ENCODE results near the gene THSD7A. TPM values are rescaled to one million over a fixed set of nuclear protein-coding genes. Genes with fewer than 3 reads are reported as not detected.

The THSD7A gene
- total and polyA plus RNA-seq, 9 of the 15 experiments (the other 6 are each of a cell fraction or from before 2014, with no cell fraction given) = 0.01 to 0.02 TPM; not detected in 7

DNA sequence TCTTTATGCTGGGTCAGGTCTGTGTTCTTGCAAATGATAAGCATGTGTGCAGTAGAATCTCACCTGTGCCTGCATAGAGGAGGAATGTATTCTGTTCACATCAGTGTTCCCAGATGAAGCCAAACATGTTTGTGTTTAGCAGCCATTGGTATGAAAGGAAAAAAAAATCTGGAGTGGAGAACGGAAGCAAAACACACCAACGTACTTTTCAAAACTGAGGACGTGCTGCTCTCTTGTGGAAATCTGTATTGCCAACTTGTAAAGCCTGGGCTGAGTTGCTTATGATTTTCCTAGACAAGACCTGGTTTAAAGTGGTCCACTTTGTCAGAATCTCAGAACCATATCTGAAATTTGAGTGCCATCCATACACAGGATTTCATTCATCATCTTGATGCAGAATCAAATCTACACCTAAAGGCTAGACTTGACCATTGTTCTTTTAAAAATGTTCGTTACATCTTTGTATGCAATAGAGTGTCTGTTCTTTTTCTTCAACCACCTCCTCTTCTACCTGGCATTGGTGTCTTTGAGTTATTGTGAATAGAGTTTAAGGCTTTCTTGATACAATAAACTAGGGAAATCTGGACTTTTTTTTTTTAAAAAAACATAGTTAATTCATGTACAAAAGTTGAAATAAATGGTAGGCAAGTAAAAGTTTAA, 490.6 kb downstream of the THSD7A start:
- H3K36me3 ChIP-seq (ENCODE audit: control insufficient read depth, insufficient read depth, low read length) = no peaks in the 10 kb centered on the region
- CTCF ChIA-PET (ENCODE audit: low intra/inter-chr PET ratio) = interaction anchor here (0.6 to 0.7 kb wide), 3 partner anchors 108 to 450 kb away, joined by 3 read pairs; no protein-coding TSS in a partner anchor
- in situ Hi-C loops (cut with MboI) = no loop called here
- TF ChIP-seq RAD21 (CRISPR knock-in tag; conservative IDR thresholded peaks at IDR 0.05 in 1 of 2, IDR thresholded peaks at IDR 0.05 in 1 of 2) (peak; percentile 42 to 64), ZNF165 (CRISPR knock-in tag; IDR thresholded peaks at IDR 0.05; ENCODE audit: borderline replicate concordance) (no peak), ZNF707 (CRISPR knock-in tag; conservative IDR thresholded peaks at IDR 0.05) (no peak), ETV1 (tag; conservative IDR thresholded peaks at IDR 0.05; ENCODE audit: low read depth) (0 out of 2 replicates have a peak, but pooled peaks have one; percentile 23)
- TF ChIP-seq, protein P1, sequence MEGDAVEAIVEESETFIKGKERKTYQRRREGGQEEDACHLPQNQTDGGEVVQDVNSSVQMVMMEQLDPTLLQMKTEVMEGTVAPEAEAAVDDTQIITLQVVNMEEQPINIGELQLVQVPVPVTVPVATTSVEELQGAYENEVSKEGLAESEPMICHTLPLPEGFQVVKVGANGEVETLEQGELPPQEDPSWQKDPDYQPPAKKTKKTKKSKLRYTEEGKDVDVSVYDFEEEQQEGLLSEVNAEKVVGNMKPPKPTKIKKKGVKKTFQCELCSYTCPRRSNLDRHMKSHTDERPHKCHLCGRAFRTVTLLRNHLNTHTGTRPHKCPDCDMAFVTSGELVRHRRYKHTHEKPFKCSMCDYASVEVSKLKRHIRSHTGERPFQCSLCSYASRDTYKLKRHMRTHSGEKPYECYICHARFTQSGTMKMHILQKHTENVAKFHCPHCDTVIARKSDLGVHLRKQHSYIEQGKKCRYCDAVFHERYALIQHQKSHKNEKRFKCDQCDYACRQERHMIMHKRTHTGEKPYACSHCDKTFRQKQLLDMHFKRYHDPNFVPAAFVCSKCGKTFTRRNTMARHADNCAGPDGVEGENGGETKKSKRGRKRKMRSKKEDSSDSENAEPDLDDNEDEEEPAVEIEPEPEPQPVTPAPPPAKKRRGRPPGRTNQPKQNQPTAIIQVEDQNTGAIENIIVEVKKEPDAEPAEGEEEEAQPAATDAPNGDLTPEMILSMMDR (IDR thresholded peaks at IDR 0.05 in 2 of 3, conservative IDR thresholded peaks at IDR 0.05 in 1 of 3; ENCODE audit: insufficient read depth in 2 of 3, low read depth in 1 of 3, low read length in 3 of 3) = peak; percentile 44 to 61 (median 60)
- TF ChIP-seq, protein P2, sequence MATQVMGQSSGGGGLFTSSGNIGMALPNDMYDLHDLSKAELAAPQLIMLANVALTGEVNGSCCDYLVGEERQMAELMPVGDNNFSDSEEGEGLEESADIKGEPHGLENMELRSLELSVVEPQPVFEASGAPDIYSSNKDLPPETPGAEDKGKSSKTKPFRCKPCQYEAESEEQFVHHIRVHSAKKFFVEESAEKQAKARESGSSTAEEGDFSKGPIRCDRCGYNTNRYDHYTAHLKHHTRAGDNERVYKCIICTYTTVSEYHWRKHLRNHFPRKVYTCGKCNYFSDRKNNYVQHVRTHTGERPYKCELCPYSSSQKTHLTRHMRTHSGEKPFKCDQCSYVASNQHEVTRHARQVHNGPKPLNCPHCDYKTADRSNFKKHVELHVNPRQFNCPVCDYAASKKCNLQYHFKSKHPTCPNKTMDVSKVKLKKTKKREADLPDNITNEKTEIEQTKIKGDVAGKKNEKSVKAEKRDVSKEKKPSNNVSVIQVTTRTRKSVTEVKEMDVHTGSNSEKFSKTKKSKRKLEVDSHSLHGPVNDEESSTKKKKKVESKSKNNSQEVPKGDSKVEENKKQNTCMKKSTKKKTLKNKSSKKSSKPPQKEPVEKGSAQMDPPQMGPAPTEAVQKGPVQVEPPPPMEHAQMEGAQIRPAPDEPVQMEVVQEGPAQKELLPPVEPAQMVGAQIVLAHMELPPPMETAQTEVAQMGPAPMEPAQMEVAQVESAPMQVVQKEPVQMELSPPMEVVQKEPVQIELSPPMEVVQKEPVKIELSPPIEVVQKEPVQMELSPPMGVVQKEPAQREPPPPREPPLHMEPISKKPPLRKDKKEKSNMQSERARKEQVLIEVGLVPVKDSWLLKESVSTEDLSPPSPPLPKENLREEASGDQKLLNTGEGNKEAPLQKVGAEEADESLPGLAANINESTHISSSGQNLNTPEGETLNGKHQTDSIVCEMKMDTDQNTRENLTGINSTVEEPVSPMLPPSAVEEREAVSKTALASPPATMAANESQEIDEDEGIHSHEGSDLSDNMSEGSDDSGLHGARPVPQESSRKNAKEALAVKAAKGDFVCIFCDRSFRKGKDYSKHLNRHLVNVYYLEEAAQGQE (IDR thresholded peaks at IDR 0.05; ENCODE audit: borderline replicate concordance) = peak; percentile 36; the same call in 1 of the 2 replicates
- TF ChIP-seq, protein P2 (CRISPR knock-in tag; IDR thresholded peaks at IDR 0.05; ENCODE audit: low read depth) = no peak
- DNase-seq (ENCODE audit: extremely low read depth in 1 of 4, low spot score in 3 of 4) (peak in 2 of 4 experiments; percentile 9 to 35), FAIRE-seq (peak; percentile 71), ATAC-seq (peak; percentile 84)
- intact Hi-C loops (cut with micrococcal nuclease) = loop anchor here (1.0 to 10.0 kb wide), 3 partner anchors 104 to 627 kb away; no protein-coding TSS in a partner anchor
- H3K4me2 ChIP-seq (ENCODE audit: insufficient read depth, low read length) = no peak overlapping the region
- no TSS peak for BruUV-seq (replicated peaks)
- POLR2A ChIA-PET = no interaction called here
- H2AFZ ChIP-seq (ENCODE audit: low read depth, low read length) = no peak overlapping the region
- no peak overlapping the region for H3K27ac ChIP-seq (ENCODE audit: extremely low read depth, low read depth, low read length)
- no peaks in the 10 kb centered on the region for H3K79me2 ChIP-seq (ENCODE audit: control insufficient read depth, insufficient read depth, low read length)
- no peaks in the 10 kb centered on the region for H3K9me3 ChIP-seq (replicated peaks; ENCODE audit: control insufficient read depth, insufficient read depth, low read depth, low read length)
- no peaks in the 10 kb centered on the region for H3K9me1 ChIP-seq (ENCODE audit: control insufficient read depth, insufficient read depth, low read length)
- H4K20me1 ChIP-seq (replicated peaks; ENCODE audit: control insufficient read depth, insufficient read depth, low read length) = no peaks in the 10 kb centered on the region
- no peaks in the 10 kb centered on the region; a peak in 1 of 5 replicates for H3K4me1 ChIP-seq (replicated peaks in 1 of 2; ENCODE audit: control insufficient read depth in 2 of 2, insufficient read depth in 2 of 2, low read length in 2 of 2)
- no peak overlapping the region for H3K4me3 ChIP-seq
- H3K9ac ChIP-seq (ENCODE audit: insufficient read depth in 1 of 2, low read depth in 2 of 2, low read length in 2 of 2) = no peak overlapping the region
- whole genome bisulfite sequencing (ENCODE audit: insufficient coverage, low coverage, missing lambda C conversion rate) = 0% methylated on average over 4 of the region's 4 CpGs
- peaks cover 0 to 2% of the 10 kb centered on the region in 2 experiments; a peak in 2 of 5 replicates for H3K27me3 ChIP-seq (ENCODE audit: control insufficient read depth in 2 of 2, insufficient read depth in 2 of 2, low read length in 2 of 2)
